B cell (primary cell): Measurements from ENCODE around the gene SLC18B1. TPM values are rescaled to one million over a fixed set of nuclear protein-coding genes. Genes with fewer than 3 reads are reported as not detected.

Source experiments
- ATAC-seq: fragments of 200-7000 bp; cut with Tn5 transposase; one replicate; pipeline ENCODE4 v1.10.0; 2021; ENCODE audit warnings: low read depth, mild to moderate bottlenecking, moderate number of reproducible peaks, moderate library complexity
- CTCF ChIA-PET: fragments of 350-600 bp; sonication (Branson Sonifier 250); formaldehyde crosslinking; loops from one replicate; lab custom pipeline; 2021; ENCODE audit warnings: antibody characterized with exemption, inconsistent platforms; lab: Charles Lee
- POLR2A ChIA-PET: fragments of 350-600 bp; sonication (Branson Sonifier 250); formaldehyde crosslinking; loops from one replicate; lab custom pipeline; 2021; ENCODE audit warnings: antibody characterized with exemption; lab: Charles Lee
- DNase-seq: peaks from one replicate; pipeline ENCODE4 v3.0.0; 2013
- H2AFZ ChIP-seq: 2 replicates; pipeline ENCODE4 v1.6.1; 2012; ENCODE audit warnings: mild to moderate bottlenecking, low read depth, low read length; ENCODE audit not compliant: insufficient read depth, poor library complexity, severe bottlenecking
- H3K27ac ChIP-seq, 2 donors: 1 replicate in 1 of 2; 2 replicates in 1 of 2; pipeline ENCODE4 v1.5.1; 2012 to 2013; ENCODE audit warnings: low read length in 2 of 2, mild to moderate bottlenecking in 2 of 2, moderate library complexity in 1 of 2
- H3K27me3 ChIP-seq, 4 experiments: fragments of 200-600 bp in 1 of 4; sonication (generic) in 1 of 4; replicated peaks in 1 of 4; 1 replicate in 2 of 4; 2 replicates in 2 of 4; pipeline versions ENCODE4 v1.6.1 to v1.7.0; 2013 to 2016; ENCODE audit warnings: low read length in 3 of 4, mild to moderate bottlenecking in 2 of 4, mixed read lengths in 1 of 4, moderate library complexity in 1 of 4; ENCODE audit not compliant: insufficient read depth in 4 of 4, control insufficient read depth in 3 of 4; ENCODE audit errors: control extremely low read depth in 1 of 4
- H3K36me3 ChIP-seq, 2 experiments: replicated peaks in 1 of 2; 1 replicate in 1 of 2; 2 replicates in 1 of 2; pipeline versions ENCODE4 v1.6.1 to v1.7.1; 2013; ENCODE audit warnings: low read length in 1 of 2; ENCODE audit not compliant: insufficient read depth in 2 of 2, control insufficient read depth in 1 of 2; ENCODE audit errors: control extremely low read depth in 1 of 2, extremely low read depth in 1 of 2
- H3K4me1 ChIP-seq, 2 donors: fragments of 200-600 bp in 1 of 2; sonication (generic) in 1 of 2; 1 replicate in 1 of 2; 2 replicates in 1 of 2; pipeline versions ENCODE4 v1.5.1 to v1.6.1; 2013 to 2017; ENCODE audit warnings: low read length in 2 of 2; ENCODE audit not compliant: control insufficient read depth in 2 of 2, insufficient read depth in 2 of 2
- H3K4me2 ChIP-seq: replicated peaks from 2 replicates; pipeline ENCODE3; 2012; ENCODE audit warnings: mild to moderate bottlenecking, low read depth, low read length; ENCODE audit not compliant: poor library complexity, severe bottlenecking
- H3K4me3 ChIP-seq, 5 experiments: fragments of 200-600 bp in 1 of 5; sonication (generic) in 1 of 5; 1 replicate in 3 of 5; 2 replicates in 2 of 5; pipeline versions ENCODE4 v1.5.1 to v1.7.0; 2011 to 2016; ENCODE audit warnings: low read length in 4 of 5, mild to moderate bottlenecking in 4 of 5, low read depth in 2 of 5, control low read depth in 1 of 5, moderate library complexity in 1 of 5; ENCODE audit not compliant: insufficient read depth in 1 of 5; ENCODE audit errors: control extremely low read depth in 1 of 5, extremely low read depth in 1 of 5
- H3K79me2 ChIP-seq: fragments of 200-600 bp; sonication (generic); one replicate; pipeline ENCODE4 v1.6.0; 2016; ENCODE audit warnings: low read length; ENCODE audit not compliant: control insufficient read depth, insufficient read depth
- H3K9ac ChIP-seq: fragments of 200-600 bp; sonication (generic); 2 replicates; pipeline ENCODE4 v1.6.1; 2017; ENCODE audit warnings: mild to moderate bottlenecking, low read length, moderate library complexity
- H3K9me3 ChIP-seq, 3 donors: one replicate each; pipeline versions ENCODE4 v1.6.1 to v1.7.1; 2013; ENCODE audit warnings: low read length in 2 of 3; ENCODE audit not compliant: control insufficient read depth in 2 of 3, insufficient read depth in 1 of 3; ENCODE audit errors: control extremely low read depth in 1 of 3
- H4K20me1 ChIP-seq: 2 replicates; pipeline ENCODE4 v1.6.0; 2012; ENCODE audit warnings: mild to moderate bottlenecking, low read length; ENCODE audit not compliant: insufficient read depth, control insufficient read depth, poor library complexity, severe bottlenecking
- H3K27ac Mint-ChIP-seq: one replicate; pipeline ENCODE4 v1.8.0; 2021; ENCODE audit warnings: mixed read lengths
- H3K27me3 Mint-ChIP-seq: one replicate; pipeline ENCODE4 v1.8.0; 2021; ENCODE audit warnings: mixed read lengths
- H3K4me1 Mint-ChIP-seq: one replicate; pipeline ENCODE4 v1.8.0; 2021; ENCODE audit warnings: mixed read lengths
- H3K4me3 Mint-ChIP-seq: one replicate; pipeline ENCODE4 v1.8.0; 2021; ENCODE audit warnings: mixed read lengths
- H3K9me3 Mint-ChIP-seq: one replicate; pipeline ENCODE4 v1.8.0; 2022; ENCODE audit warnings: mixed read lengths; ENCODE audit not compliant: insufficient read depth
- EZH2 ChIP-seq: IDR thresholded peaks from 2 replicates; pipeline ENCODE4 v1.6.1; 2012; ENCODE audit warnings: borderline replicate concordance, low read depth, mild to moderate bottlenecking, moderate library complexity, low read length; ENCODE audit not compliant: insufficient read depth, poor library complexity, severe bottlenecking
- WGBS: methylation state at CpG from one replicate; pipeline ENCODE4 v1.1.5; 2013; ENCODE audit warnings: missing lambda C conversion rate; ENCODE audit not compliant: insufficient coverage; 5-methylcytosine and 5-hydroxymethylcytosine counted together
- intact Hi-C: fragments of 100-400 bp; cut with micrococcal nuclease; formaldehyde crosslinking; loops from one replicate; pipeline ENCODE4 v1.10.0; 2022
- polyA plus RNA-seq: library from polyadenylated mRNA; depleted of rRNA; stranded (reverse); fragments of >200 nt; gene quantifications from 2 replicates; pipeline ENCODE4 v1.2.3, GENCODE V29; 2012
- total RNA-seq, 2 donors: library from RNA; stranded (reverse); fragments of 120-200 nt in 1 of 2; gene quantifications; 1 replicate in 1 of 2; 2 replicates in 1 of 2; pipeline versions ENCODE4 v1.2.3 to v1.2.4, GENCODE V29; 2013 to 2022
- TF ChIP-seq, protein P1 (sequence below): fragments of 200-600 bp; IDR thresholded peaks from one replicate; pipeline ENCODE4 v1.8.0; 2022; ENCODE audit warnings: antibody characterized with exemption, mild to moderate bottlenecking

SLC18B1 gene
- total and polyA plus RNA-seq, 2 donors (not counting 1 experiment from before 2014, with no cell fraction given), result 9.6 to 21.4 TPM

GRCh38 chr6:132798869-132799538, 567 bp upstream of the SLC18B1 start:
- Histone ChIP-seq H3K4me1 (peaks cover 5 to 8% of the 10 kb centered on the region in 2 donors), H3K79me2 (peaks cover 6% of the 10 kb centered on the region), H3K9me3 (no peaks in the 10 kb centered on the region), H3K27me3 (no peaks in the 10 kb centered on the region), H3K27ac (peak overlapping the region in 1 of 2 donors; percentile 87), H3K36me3 (peaks cover 0 to 11% of the 10 kb centered on the region in 2 experiments), H3K4me3 (peak overlapping the region in 4 of 5 experiments; percentile 67 to 91 (median 82)), H2AFZ (peak overlapping the region; percentile 93), H3K9ac (no peak overlapping the region), H3K4me2 (peak overlapping the region; percentile 86), H4K20me1 (no peaks in the 10 kb centered on the region)
- Mint-ChIP-seq H3K27me3 (no peaks in the 10 kb centered on the region), H3K9me3 (no peaks in the 10 kb centered on the region), H3K4me1 (peaks cover 18% of the 10 kb centered on the region), H3K4me3 (peak overlapping the region; percentile 96), H3K27ac (no peak overlapping the region)
- ATAC-seq (peak; percentile 75), DNase-seq (peak; percentile 84)
- CTCF ChIA-PET, result interaction anchor here (0.6 to 4.4 kb wide), 20 partner anchors 11 to 519 kb away, joined by 3 to 50 read pairs (median 6); partner anchors contain the start of genes RPS12, STX7 and TAAR9
- 1% methylated on average over 7 of the region's 15 CpGs for WGBS
- intact Hi-C loops, result loop anchor here (1.0 to 5.0 kb wide), 6 partner anchors 15 to 1154 kb away; partner anchors contain the start of genes RPS12, STX7 and TBPL1
- POLR2A ChIA-PET, result interaction anchor here (0.6 to 3.9 kb wide), 6 partner anchors 15 to 286 kb away, joined by 3 to 70 read pairs (median 7); partner anchors contain the start of genes RPS12 and STX7
- no peak for TF ChIP-seq EZH2
- TF ChIP-seq, protein P1, sequence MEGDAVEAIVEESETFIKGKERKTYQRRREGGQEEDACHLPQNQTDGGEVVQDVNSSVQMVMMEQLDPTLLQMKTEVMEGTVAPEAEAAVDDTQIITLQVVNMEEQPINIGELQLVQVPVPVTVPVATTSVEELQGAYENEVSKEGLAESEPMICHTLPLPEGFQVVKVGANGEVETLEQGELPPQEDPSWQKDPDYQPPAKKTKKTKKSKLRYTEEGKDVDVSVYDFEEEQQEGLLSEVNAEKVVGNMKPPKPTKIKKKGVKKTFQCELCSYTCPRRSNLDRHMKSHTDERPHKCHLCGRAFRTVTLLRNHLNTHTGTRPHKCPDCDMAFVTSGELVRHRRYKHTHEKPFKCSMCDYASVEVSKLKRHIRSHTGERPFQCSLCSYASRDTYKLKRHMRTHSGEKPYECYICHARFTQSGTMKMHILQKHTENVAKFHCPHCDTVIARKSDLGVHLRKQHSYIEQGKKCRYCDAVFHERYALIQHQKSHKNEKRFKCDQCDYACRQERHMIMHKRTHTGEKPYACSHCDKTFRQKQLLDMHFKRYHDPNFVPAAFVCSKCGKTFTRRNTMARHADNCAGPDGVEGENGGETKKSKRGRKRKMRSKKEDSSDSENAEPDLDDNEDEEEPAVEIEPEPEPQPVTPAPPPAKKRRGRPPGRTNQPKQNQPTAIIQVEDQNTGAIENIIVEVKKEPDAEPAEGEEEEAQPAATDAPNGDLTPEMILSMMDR, result peak; percentile 83

DNA sequence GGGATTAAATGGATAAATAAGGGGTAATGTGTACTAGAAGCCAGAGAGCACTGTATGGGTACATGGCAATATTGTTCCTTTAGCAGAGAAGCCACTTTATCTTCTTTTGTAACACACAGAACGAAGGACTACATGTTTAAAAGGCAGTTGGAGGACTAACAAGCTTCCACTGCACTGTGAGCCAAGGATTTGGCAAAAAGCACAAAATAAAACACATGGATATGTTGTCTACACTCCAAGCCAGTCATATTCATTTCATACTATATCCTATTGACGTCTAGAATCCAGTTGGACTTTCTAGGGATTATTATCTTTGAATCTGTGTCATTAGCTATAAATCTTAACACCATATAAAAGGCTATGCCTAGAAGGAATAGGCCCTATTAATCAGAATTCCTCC, 3.0 kb downstream of the SLC18B1 start:
- DNase-seq, result no peak
- H3K27ac Mint-ChIP-seq, result no peak overlapping the region
- H3K9me3 Mint-ChIP-seq, result no peaks in the 10 kb centered on the region
- Histone ChIP-seq H3K36me3 (peaks cover 7 to 24% of the 10 kb centered on the region in 2 experiments), H3K27ac (no peak overlapping the region), H3K79me2 (peaks cover 6% of the 10 kb centered on the region), H2AFZ (no peak overlapping the region), H3K9ac (no peak overlapping the region), H3K4me2 (no peak overlapping the region), H3K27me3 (no peaks in the 10 kb centered on the region), H3K4me3 (no peak overlapping the region), H3K9me3 (no peaks in the 10 kb centered on the region), H3K4me1 (peaks cover 5 to 8% of the 10 kb centered on the region in 2 donors), H4K20me1 (no peaks in the 10 kb centered on the region)
- H3K27me3 Mint-ChIP-seq, result no peaks in the 10 kb centered on the region
- peaks cover 18% of the 10 kb centered on the region for H3K4me1 Mint-ChIP-seq
- 100% methylated on average over 1 of the region's 2 CpGs for WGBS
- POLR2A ChIA-PET, result no interaction called here
- H3K4me3 Mint-ChIP-seq, result no peak overlapping the region
- CTCF ChIA-PET, result interaction anchor here (1.2 to 1.4 kb wide), 2 partner anchors 30 to 265 kb away, joined by 3 to 6 read pairs; no protein-coding TSS in a partner anchor
- intact Hi-C loops, result loop anchor here (5.0 kb wide), 1 partner anchor 283 kb away; the partner anchor contains the start of gene STX7
- ATAC-seq, result no peak
- TF ChIP-seq, protein P1, result no peak
- TF ChIP-seq EZH2, result no peak
